Peyer's patch (tissue), 4 donors: Measurements from ENCODE around the gene ESYT3.

ENCODE experiments used
- POLR2A ChIP-seq, 2 donors: fragments of 450-650 bp; IDR thresholded peaks; one replicate each; pipeline ENCODE4 v1.5.1; 2017; ENCODE audit warnings: antibody characterized with exemption in 2 of 2, mild to moderate bottlenecking in 2 of 2, moderate library complexity in 2 of 2
- TF ChIP-seq, protein P1 (sequence below), 6 experiments: fragments of 450-650 bp in 4 of 6; fragments of 200-600 bp in 2 of 6; sonication (generic) in 1 of 6; IDR thresholded peaks; one replicate each; pipeline ENCODE4 v1.5.1; 2017 to 2019; ENCODE audit warnings: antibody characterized with exemption in 6 of 6, mild to moderate bottlenecking in 3 of 6, moderate library complexity in 1 of 6

DNA sequence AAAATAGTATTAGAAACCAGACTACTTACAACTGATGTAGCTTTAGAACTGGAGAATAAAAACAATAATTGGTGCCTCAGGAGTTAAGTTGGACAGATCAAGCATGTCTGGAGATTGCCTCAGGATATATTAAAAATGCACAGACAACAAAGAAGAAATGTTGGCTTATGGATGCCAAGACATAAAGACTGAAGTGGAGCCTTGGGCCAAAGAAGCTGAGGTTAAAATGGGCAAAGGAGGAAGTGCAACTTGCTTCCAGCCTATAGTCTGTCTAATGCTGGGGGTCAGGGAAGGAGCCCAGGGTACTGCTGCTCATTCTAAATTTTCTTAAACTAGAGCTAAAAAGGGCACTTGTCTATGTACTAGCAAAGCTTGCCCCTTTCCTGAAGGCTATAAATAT lies 77.5 kb downstream of the ESYT3 start:
- TF ChIP-seq, protein P1, sequence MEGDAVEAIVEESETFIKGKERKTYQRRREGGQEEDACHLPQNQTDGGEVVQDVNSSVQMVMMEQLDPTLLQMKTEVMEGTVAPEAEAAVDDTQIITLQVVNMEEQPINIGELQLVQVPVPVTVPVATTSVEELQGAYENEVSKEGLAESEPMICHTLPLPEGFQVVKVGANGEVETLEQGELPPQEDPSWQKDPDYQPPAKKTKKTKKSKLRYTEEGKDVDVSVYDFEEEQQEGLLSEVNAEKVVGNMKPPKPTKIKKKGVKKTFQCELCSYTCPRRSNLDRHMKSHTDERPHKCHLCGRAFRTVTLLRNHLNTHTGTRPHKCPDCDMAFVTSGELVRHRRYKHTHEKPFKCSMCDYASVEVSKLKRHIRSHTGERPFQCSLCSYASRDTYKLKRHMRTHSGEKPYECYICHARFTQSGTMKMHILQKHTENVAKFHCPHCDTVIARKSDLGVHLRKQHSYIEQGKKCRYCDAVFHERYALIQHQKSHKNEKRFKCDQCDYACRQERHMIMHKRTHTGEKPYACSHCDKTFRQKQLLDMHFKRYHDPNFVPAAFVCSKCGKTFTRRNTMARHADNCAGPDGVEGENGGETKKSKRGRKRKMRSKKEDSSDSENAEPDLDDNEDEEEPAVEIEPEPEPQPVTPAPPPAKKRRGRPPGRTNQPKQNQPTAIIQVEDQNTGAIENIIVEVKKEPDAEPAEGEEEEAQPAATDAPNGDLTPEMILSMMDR (IDR thresholded peaks at IDR 0.05): no peak
- TF ChIP-seq POLR2A (IDR thresholded peaks at IDR 0.05): no peak
